Type B pancreatic cell (in vitro differentiated cells): ENCODE results near the gene HPCAL1. TPM values are rescaled to one million over a fixed set of nuclear protein-coding genes. Genes with fewer than 3 reads are reported as not detected.
"Not testable (repeated sequence)": the region's sequence is repeated elsewhere in the genome, so short reads cannot be mapped to it uniquely, and the experiment has no call there.

Experiments
- DNase-seq: peaks from one replicate; pipeline ENCODE4 v3.0.0; 2021; ENCODE audit warnings: mixed read lengths; ENCODE audit not compliant: unreplicated experiment; ENCODE audit errors: extremely low spot score
- H3K27ac Mint-ChIP-seq: 2 replicates; pipeline ENCODE4 v1.8.0; 2021; ENCODE audit warnings: mild to moderate bottlenecking, mixed read lengths
- H3K27me3 Mint-ChIP-seq: 2 replicates; pipeline ENCODE4 v1.8.0; 2021; ENCODE audit warnings: mixed read lengths
- H3K36me3 Mint-ChIP-seq: 2 replicates; pipeline ENCODE4 v1.8.0; 2021; ENCODE audit warnings: mixed read lengths
- H3K4me1 Mint-ChIP-seq: one replicate; pipeline ENCODE4 v1.8.0; 2021; ENCODE audit warnings: mixed read lengths; ENCODE audit not compliant: unreplicated experiment
- H3K4me3 Mint-ChIP-seq: 2 replicates; pipeline ENCODE4 v1.8.0; 2021; ENCODE audit warnings: mild to moderate bottlenecking, mixed read lengths
- H3K9me3 Mint-ChIP-seq: 2 replicates; pipeline ENCODE4 v1.8.0; 2021; ENCODE audit warnings: mixed read lengths
- total RNA-seq: library from RNA; stranded (reverse); gene quantifications from 2 replicates; pipeline ENCODE4 v1.2.1, GENCODE V29; 2021; ENCODE audit warnings: low replicate concordance
- TF ChIP-seq, protein P1 (sequence below): fragments of 200-600 bp; sonication (generic); conservative IDR thresholded peaks from 2 replicates; pipeline ENCODE4 v1.5.0; 2021; ENCODE audit warnings: antibody characterized with exemption, mild to moderate bottlenecking

The HPCAL1 gene
- total RNA-seq, 1 donor from 2014 or later, result 17.8 TPM

DNA sequence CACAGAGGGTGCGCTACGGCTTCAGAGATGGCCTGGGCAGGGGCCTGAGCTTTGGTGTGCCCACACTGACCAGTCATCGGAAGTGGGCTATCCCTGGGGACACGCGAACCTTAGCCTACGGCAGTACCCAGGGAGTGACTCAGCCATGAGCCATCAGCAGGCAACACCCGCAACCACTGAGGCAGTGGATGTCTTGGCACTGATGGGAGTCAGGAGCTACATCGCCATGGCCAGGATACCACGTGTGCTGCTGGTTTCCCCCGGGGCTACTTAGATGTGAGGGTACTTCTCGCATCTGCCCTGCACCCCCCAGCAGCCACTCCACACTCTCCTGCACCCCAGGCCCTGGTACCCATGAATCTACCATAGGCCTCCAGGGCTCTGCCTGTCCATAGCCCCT is 12.8 kb upstream of the HPCAL1 start:
- Mint-ChIP-seq H3K4me1 (peaks cover 11% of the 10 kb centered on the region), H3K27me3 (no peaks in the 10 kb centered on the region), H3K4me3 (no peak overlapping the region), H3K27ac (no peak overlapping the region), H3K9me3 (peaks cover 8% of the 10 kb centered on the region), H3K36me3 (no peaks in the 10 kb centered on the region)
- DNase-seq, result no peak
- TF ChIP-seq, protein P1, sequence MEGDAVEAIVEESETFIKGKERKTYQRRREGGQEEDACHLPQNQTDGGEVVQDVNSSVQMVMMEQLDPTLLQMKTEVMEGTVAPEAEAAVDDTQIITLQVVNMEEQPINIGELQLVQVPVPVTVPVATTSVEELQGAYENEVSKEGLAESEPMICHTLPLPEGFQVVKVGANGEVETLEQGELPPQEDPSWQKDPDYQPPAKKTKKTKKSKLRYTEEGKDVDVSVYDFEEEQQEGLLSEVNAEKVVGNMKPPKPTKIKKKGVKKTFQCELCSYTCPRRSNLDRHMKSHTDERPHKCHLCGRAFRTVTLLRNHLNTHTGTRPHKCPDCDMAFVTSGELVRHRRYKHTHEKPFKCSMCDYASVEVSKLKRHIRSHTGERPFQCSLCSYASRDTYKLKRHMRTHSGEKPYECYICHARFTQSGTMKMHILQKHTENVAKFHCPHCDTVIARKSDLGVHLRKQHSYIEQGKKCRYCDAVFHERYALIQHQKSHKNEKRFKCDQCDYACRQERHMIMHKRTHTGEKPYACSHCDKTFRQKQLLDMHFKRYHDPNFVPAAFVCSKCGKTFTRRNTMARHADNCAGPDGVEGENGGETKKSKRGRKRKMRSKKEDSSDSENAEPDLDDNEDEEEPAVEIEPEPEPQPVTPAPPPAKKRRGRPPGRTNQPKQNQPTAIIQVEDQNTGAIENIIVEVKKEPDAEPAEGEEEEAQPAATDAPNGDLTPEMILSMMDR, result no peak

DNA sequence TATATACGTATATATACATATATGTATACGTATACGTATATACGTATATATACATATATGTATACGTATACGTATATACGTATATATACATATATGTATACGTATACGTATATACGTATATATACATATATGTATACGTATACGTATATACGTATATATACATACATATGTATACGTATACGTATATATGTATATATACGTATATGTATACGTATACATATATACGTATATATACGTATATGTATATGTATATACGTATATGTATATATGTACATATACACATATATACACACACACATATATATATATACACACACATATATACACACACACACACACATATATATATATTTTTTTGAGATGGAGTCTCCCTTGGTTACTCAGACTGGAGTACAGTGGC is 11.3 kb upstream of the HPCAL1 start:
- H3K4me3 Mint-ChIP-seq, DNase-seq, H3K36me3 Mint-ChIP-seq, H3K4me1 Mint-ChIP-seq, H3K27me3 Mint-ChIP-seq, H3K9me3 Mint-ChIP-seq, H3K27ac Mint-ChIP-seq: not testable (repeated sequence)

DNA sequence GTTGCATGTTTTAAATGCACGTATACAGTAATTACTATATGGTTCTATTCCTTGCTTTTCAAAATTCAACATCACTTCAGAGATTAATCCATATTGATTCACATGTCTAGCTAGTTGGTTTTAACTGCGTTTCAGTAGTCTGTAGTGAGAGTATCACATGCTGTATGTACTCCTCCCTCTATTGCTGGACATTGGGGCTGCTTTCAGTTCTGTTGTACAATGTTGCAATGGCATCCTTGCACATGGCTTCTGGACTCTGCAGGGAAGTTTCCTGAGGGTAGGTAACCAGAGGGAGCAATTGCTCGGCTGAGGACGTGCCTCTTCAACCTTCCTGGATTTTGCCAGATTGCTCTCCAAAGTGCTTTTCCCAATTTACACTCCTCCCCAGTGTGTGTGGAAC is 10.7 kb upstream of the HPCAL1 start:
- no peak overlapping the region for H3K4me3 Mint-ChIP-seq
- H3K27ac Mint-ChIP-seq, result no peak overlapping the region
- H3K36me3 Mint-ChIP-seq, result no peaks in the 10 kb centered on the region
- no peaks in the 10 kb centered on the region for H3K27me3 Mint-ChIP-seq
- peaks cover 8% of the 10 kb centered on the region for H3K9me3 Mint-ChIP-seq
- TF ChIP-seq, protein P1, result no peak
- no peak for DNase-seq
- peaks cover 7% of the 10 kb centered on the region for H3K4me1 Mint-ChIP-seq

DNA sequence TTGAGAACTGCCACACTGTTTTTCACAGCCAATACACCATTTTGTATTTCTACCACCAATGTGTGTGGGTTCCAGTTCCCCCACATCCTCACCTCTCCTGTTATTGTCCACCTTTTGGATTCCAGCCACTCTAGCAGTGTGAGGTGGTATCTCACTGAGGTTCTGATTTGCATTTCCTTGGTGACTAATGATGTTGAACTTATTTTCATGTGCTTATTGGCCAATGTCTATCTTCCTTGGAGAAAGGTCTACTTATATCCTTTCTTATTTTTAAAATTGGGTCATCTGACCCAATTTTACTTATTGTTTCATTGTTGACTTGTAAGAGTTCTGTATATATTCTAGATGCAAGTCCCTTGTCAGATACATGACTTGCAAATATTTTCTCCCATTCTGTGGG is 9.1 kb upstream of the HPCAL1 start:
- H3K4me3 Mint-ChIP-seq, result no peak overlapping the region
- peaks cover 4% of the 10 kb centered on the region for H3K4me1 Mint-ChIP-seq
- H3K9me3 Mint-ChIP-seq, result peaks cover 8% of the 10 kb centered on the region
- no peak for DNase-seq
- no peaks in the 10 kb centered on the region for H3K27me3 Mint-ChIP-seq
- TF ChIP-seq, protein P1, result no peak
- no peaks in the 10 kb centered on the region for H3K36me3 Mint-ChIP-seq
- no peak overlapping the region for H3K27ac Mint-ChIP-seq

DNA sequence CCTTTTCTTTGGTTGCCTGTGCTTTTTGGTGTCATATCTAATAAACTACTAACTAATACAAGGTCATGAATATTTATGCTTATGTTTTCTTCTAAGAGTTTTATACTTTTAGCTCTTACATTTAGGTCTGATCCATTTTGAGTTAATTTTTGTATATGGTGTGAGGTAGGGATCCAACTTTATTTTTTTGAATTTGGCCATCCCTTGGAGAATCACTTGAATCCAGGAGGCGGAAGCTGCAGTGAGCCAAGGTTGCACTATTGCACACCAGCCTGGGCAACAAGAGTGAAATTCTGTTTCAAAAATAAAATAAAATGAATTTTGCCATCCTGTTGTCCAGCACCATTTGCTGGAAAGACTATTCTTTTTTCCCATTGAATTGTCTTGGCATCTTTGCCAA is 8.6 kb upstream of the HPCAL1 start:
- Mint-ChIP-seq H3K4me3 (no peak overlapping the region), H3K36me3 (no peaks in the 10 kb centered on the region), H3K4me1 (peaks cover 4% of the 10 kb centered on the region), H3K9me3 (peaks cover 8% of the 10 kb centered on the region), H3K27ac (no peak overlapping the region), H3K27me3 (no peaks in the 10 kb centered on the region)
- TF ChIP-seq, protein P1, result no peak
- no peak for DNase-seq

DNA sequence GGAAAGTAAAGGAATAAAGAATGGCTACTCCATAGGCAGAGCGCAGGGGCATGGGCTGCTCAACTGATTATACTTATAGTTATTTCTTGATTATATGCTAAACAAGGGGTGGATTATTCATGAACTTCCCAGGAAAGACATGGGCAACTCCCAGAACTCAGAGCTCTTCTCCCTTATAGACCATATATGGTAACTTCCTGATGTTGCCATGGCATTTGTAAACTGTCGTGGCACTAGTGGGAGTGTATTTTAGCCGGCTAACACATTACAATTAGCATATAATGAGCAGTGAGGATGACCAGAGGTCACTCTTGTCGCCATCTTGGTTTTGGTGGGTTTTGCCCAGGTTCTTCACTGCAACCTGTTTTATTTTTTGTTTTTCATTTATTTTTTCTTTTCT is 7.1 kb upstream of the HPCAL1 start:
- not testable (repeated sequence) for H3K36me3 Mint-ChIP-seq, H3K9me3 Mint-ChIP-seq, H3K4me1 Mint-ChIP-seq, DNase-seq, H3K4me3 Mint-ChIP-seq, H3K27me3 Mint-ChIP-seq, H3K27ac Mint-ChIP-seq

DNA sequence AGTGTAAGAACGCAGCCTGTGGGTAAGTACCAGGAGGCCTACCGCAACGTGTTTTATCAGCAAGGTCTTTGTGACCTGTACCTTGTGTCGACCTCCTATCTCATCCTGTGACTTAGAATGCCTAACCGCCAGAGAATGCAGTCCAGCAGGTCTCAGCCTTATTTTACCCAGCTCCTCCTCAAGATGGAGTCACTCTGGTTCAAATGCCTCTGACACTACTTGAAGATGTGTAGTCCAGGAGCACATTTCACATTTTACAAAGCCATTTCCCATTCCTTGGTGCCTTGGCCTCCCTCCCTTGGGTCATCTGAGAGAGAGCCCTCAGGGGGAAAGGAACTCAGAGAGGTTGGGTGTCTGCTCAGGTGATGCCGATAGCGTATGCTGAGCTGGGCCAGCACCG is 6.6 kb upstream of the HPCAL1 start:
- Mint-ChIP-seq H3K4me1 (peaks cover 7% of the 10 kb centered on the region), H3K27ac (no peak overlapping the region), H3K4me3 (no peak overlapping the region), H3K27me3 (no peaks in the 10 kb centered on the region), H3K36me3 (no peaks in the 10 kb centered on the region), H3K9me3 (peaks cover 8% of the 10 kb centered on the region)
- no peak for DNase-seq
- TF ChIP-seq, protein P1, result no peak
